Naive B cell (primary cell): ENCODE results near the gene PVR. TPM values are rescaled to one million over a fixed set of nuclear protein-coding genes. Genes with fewer than 3 reads are reported as not detected.
"Not testable (repeated sequence)": the region's sequence is repeated elsewhere in the genome, so short reads cannot be mapped to it uniquely, and the experiment has no call there.

Experiments used
- ATAC-seq, 2 donors: fragments of 150-1000 bp; cut with Tn5 transposase; 2 replicates each; pipeline ENCODE4 v1.10.0; 2021; ENCODE audit warnings: low read depth in 2 of 2, mild to moderate bottlenecking in 2 of 2, moderate library complexity in 2 of 2
- DNase-seq: peaks from one replicate; pipeline ENCODE4 v3.0.0; 2022
- H3K27ac Mint-ChIP-seq, 6 donors: one replicate each; pipeline ENCODE4 v1.8.0; 2020 to 2022; ENCODE audit warnings: mild to moderate bottlenecking in 6 of 6, mixed read lengths in 6 of 6, moderate library complexity in 5 of 6, inconsistent platforms in 2 of 6
- H3K27me3 Mint-ChIP-seq, 3 donors: one replicate each; pipeline ENCODE4 v1.8.0; 2021 to 2022; ENCODE audit warnings: mixed read lengths in 3 of 3, mild to moderate bottlenecking in 1 of 3
- H3K36me3 Mint-ChIP-seq, 2 donors: one replicate each; pipeline ENCODE4 v1.8.0; 2020 to 2022; ENCODE audit warnings: mixed read lengths in 2 of 2, inconsistent platforms in 1 of 2, mild to moderate bottlenecking in 1 of 2
- H3K4me1 Mint-ChIP-seq, 3 donors: one replicate each; pipeline ENCODE4 v1.8.0; 2020 to 2022; ENCODE audit warnings: mixed read lengths in 3 of 3, inconsistent platforms in 1 of 3, mild to moderate bottlenecking in 1 of 3, moderate library complexity in 1 of 3
- H3K4me3 Mint-ChIP-seq, 8 donors: one replicate each; pipeline ENCODE4 v1.8.0; 2020 to 2022; ENCODE audit warnings: mild to moderate bottlenecking in 8 of 8, mixed read lengths in 8 of 8, moderate library complexity in 8 of 8, inconsistent platforms in 2 of 8
- H3K9me3 Mint-ChIP-seq, 7 donors: one replicate each; pipeline ENCODE4 v1.8.0; 2020 to 2022; ENCODE audit warnings: mixed read lengths in 7 of 7, mild to moderate bottlenecking in 5 of 7, inconsistent platforms in 2 of 7, moderate library complexity in 1 of 7
- polyA plus RNA-seq, 6 donors: library from polyadenylated mRNA; unstranded; fragments of 300-500 nt; fragmentation: Illumina TruSeq; gene quantifications; one replicate each; pipeline ENCODE4 v1.2.3, GENCODE V29; 2021; ENCODE audit warnings: low read depth in 6 of 6

Gene PVR
- polyA plus RNA-seq, 6 donors from 2014 or later = not detected

DNA sequence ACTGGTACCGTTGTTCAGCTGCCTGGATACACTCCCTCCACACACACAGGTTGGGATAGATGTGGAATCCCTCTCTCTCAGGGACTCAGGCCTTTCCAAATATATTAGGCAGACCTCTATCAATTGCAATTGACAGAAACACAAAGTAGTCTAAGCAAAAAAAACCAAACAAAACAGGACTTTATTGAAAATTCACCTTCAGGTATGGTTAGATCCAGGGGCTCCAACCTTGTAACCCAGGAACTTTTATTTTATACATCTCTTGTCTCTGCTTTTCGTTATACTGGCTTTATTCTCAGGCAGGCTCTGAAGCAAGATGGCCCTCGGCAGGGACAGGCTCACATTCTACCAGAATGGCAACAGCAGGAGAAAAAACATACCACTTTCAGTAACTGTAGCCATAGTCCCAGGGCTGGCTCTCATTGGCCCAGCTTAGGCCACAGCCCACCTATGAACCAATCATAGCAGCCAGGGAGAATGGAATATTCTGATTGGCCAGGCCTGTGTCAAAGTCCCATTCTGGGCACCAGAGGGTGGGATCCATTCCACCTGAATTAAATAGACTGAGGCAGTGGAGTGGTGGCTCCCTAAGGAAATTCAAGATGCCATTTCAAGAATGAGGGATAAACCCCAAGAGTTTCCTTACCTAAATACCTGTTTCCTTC lies 14.5 kb downstream of the PVR start:
- H3K4me1 Mint-ChIP-seq = peaks cover 6 to 25% (median 25%) of the 10 kb centered on the region in 3 donors
- H3K9me3 Mint-ChIP-seq = no peaks in the 10 kb centered on the region
- H3K36me3 Mint-ChIP-seq = no peaks in the 10 kb centered on the region
- H3K27me3 Mint-ChIP-seq = peaks cover 0 to 9% (median 0%) of the 10 kb centered on the region in 3 donors
- ATAC-seq (no peak), DNase-seq (no peak)
- H3K27ac Mint-ChIP-seq = peak overlapping the region in 1 of 6 donors; percentile 59
- H3K4me3 Mint-ChIP-seq = no peak overlapping the region

GRCh38 chr19:44660081-44660480 lies 16.4 kb downstream of the PVR start:
- Mint-ChIP-seq H3K9me3 (no peaks in the 10 kb centered on the region), H3K4me3 (no peak overlapping the region), H3K4me1 (peaks cover 6 to 12% (median 10%) of the 10 kb centered on the region in 3 donors), H3K36me3 (no peaks in the 10 kb centered on the region), H3K27me3 (peaks cover 0 to 12% (median 0%) of the 10 kb centered on the region in 3 donors), H3K27ac (no peak overlapping the region)
- DNase-seq = no peak
- no peak for ATAC-seq

DNA sequence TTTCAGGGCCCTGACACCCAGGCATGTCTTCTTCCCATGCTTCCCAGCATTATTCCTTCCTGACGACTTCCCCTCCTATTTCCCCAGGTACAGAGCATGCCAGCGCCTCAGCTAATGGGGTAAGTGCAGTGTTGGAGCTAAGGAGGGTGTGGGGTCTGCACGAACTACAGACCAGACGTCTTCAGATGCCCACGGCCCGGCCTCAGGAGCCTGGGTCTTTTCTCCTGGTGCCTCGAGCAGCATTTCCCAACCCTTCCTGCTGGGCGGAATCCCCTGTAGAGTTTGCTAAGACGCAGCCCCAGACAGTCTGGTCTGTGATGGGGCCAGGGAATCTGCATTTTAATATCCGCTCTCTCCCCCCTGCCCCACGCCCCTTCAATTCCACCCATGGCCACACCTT lies 17.5 kb downstream of the PVR start:
- H3K36me3 Mint-ChIP-seq = no peaks in the 10 kb centered on the region

DNA sequence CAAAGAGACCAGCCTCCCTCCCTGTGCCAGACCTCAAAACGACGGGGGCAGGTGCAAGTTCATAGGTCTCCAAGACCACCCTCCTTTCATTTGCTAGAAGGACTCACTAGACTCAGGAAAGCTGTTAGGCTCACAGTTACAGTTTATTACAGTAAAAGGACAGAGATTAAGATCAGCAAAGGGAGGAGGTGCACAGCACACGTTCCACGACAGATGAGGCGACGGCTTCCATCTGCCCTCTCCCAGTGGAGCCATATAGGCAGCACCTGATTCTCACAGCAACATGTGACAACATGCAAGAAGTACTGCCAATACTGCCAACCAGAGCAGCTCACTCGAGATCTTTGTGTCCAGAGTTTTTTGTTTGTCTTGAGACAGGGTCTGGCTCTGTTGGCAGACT lies 18.2 kb downstream of the PVR start:
- DNase-seq = no peak
- H3K4me1 Mint-ChIP-seq = peaks cover 5 to 10% (median 9%) of the 10 kb centered on the region in 3 donors
- H3K4me3 Mint-ChIP-seq = no peak overlapping the region
- ATAC-seq = no peak
- no peaks in the 10 kb centered on the region for H3K9me3 Mint-ChIP-seq
- no peaks in the 10 kb centered on the region for H3K36me3 Mint-ChIP-seq
- peaks cover 0 to 12% (median 0%) of the 10 kb centered on the region in 3 donors for H3K27me3 Mint-ChIP-seq
- H3K27ac Mint-ChIP-seq = no peak overlapping the region

More for the DNA sequence above, 17.5 kb downstream of the PVR start:
- no peak overlapping the region for H3K27ac Mint-ChIP-seq
- DNase-seq (no peak), ATAC-seq (no peak)
- peaks cover 0 to 12% (median 0%) of the 10 kb centered on the region in 3 donors for H3K27me3 Mint-ChIP-seq
- H3K4me1 Mint-ChIP-seq = peaks cover 6 to 12% (median 10%) of the 10 kb centered on the region in 3 donors
- H3K4me3 Mint-ChIP-seq = no peak overlapping the region
- H3K9me3 Mint-ChIP-seq = no peaks in the 10 kb centered on the region

DNA sequence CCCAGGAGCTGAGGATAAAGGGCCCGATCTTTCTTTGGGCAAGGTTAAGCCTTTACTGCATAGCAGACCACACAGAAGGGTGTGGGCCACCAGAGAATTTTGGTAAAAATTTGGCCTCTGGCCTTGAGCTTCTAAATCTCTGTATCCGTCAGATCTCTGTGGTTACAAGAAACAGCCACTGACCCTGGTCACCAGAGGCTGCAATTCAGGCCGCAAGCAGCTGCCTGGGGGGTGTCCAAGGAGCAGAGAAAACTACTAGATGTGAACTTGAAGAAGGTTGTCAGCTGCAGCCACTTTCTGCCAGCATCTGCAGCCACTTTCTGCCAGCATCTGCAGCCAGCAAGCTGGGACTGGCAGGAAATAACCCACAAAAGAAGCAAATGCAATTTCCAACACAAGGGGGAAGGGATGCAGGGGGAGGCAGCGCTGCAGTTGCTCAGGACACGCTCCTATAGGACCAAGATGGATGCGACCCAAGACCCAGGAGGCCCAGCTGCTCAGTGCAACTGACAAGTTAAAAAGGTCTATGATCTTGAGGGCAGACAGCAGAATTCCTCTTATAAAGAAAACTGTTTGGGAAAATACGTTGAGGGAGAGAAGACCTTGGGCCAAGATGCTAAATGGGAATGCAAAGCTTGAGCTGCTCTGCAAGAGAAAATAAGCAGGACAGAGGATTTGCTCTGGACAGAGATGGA lies 19.1 kb downstream of the PVR start:
- H3K27ac Mint-ChIP-seq = no peak overlapping the region
- peaks cover 0 to 12% (median 0%) of the 10 kb centered on the region in 3 donors for H3K27me3 Mint-ChIP-seq
- no peaks in the 10 kb centered on the region for H3K36me3 Mint-ChIP-seq
- H3K4me1 Mint-ChIP-seq = peaks cover 0 to under 1% (median 0%) of the 10 kb centered on the region in 3 donors
- ATAC-seq (no peak), DNase-seq (no peak)
- no peak overlapping the region for H3K4me3 Mint-ChIP-seq
- H3K9me3 Mint-ChIP-seq = no peaks in the 10 kb centered on the region

DNA sequence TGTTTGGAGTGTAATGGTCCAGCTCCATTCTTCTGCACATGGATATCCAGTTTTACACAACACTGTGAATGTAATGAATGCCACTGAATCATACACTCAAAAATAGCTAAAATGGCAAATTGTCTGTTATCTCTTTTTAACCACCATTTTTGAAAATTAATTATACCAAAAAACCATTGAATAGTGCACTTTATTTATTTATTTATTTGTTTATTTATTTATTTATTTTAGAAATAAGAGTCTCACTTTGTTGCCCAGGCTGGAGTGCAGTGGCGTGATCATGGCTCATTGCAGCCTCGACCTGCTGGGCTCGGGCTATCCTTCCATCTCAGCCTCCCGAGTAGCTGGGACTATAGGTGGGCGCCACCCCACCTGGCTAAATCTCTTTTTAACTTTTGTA lies 20.3 kb downstream of the PVR start:
- DNase-seq = no peak
- no peak for ATAC-seq

DNA sequence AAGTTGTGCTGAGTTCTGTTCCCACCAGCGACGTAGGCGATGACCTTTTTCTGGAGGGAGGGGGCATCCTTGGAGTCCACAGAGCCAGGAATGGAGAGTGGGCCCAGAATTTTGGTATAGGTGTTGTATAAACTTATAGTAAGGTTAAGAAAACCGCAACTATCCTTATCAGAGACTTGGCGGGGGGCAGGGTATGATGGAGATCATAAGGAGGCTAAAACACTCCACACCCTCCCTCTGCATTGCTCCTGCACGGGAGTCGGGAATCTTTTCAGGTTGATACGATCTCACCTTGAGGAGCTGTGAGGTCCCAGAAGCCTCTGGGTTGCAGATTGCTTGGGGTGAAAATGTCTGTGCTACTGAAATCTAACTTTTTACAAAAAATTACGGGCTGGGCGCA lies 21.3 kb downstream of the PVR start:
- Mint-ChIP-seq H3K4me3 (no peak overlapping the region), H3K27ac (no peak overlapping the region), H3K27me3 (peaks cover 0 to 7% (median 5%) of the 10 kb centered on the region in 3 donors), H3K9me3 (no peaks in the 10 kb centered on the region), H3K36me3 (no peaks in the 10 kb centered on the region), H3K4me1 (no peaks in the 10 kb centered on the region)
- no peak for ATAC-seq
- no peak for DNase-seq

More for the DNA sequence above, 20.3 kb downstream of the PVR start:
- Mint-ChIP-seq H3K4me1 (no peaks in the 10 kb centered on the region), H3K36me3 (no peaks in the 10 kb centered on the region), H3K27me3 (peaks cover 0 to 12% (median 0%) of the 10 kb centered on the region in 3 donors), H3K27ac (no peak overlapping the region), H3K4me3 (no peak overlapping the region), H3K9me3 (no peaks in the 10 kb centered on the region)

- DNase-seq (no peak), ATAC-seq (no peak)
- H3K4me1 Mint-ChIP-seq = no peaks in the 10 kb centered on the region
- no peak overlapping the region for H3K4me3 Mint-ChIP-seq
- H3K9me3 Mint-ChIP-seq = peaks cover 0 to 2% (median 0%) of the 10 kb centered on the region in 7 donors
- peaks cover 0 to 7% (median 5%) of the 10 kb centered on the region in 3 donors for H3K27me3 Mint-ChIP-seq
- H3K27ac Mint-ChIP-seq = no peak overlapping the region
- no peaks in the 10 kb centered on the region for H3K36me3 Mint-ChIP-seq
These were observed 23.3 kb downstream of the PVR start for GRCh38 chr19:44666852-44667556.

GRCh38 chr19:44668985-44669764 lies 25.5 kb downstream of the PVR start:
- no peak overlapping the region for H3K4me3 Mint-ChIP-seq
- no peaks in the 10 kb centered on the region for H3K4me1 Mint-ChIP-seq
- peaks cover 5 to 8% (median 6%) of the 10 kb centered on the region in 3 donors for H3K27me3 Mint-ChIP-seq
- DNase-seq (no peak), ATAC-seq (no peak)
- H3K9me3 Mint-ChIP-seq = peaks cover 0 to 4% (median 0%) of the 10 kb centered on the region in 7 donors
- H3K27ac Mint-ChIP-seq = peak overlapping the region in 2 of 6 donors; percentile 0 to 88
- no peaks in the 10 kb centered on the region for H3K36me3 Mint-ChIP-seq

GRCh38 chr19:44670027-44670426 lies 26.3 kb downstream of the PVR start:
- not testable (repeated sequence) for H3K4me1 Mint-ChIP-seq, H3K9me3 Mint-ChIP-seq, ATAC-seq, H3K27ac Mint-ChIP-seq, DNase-seq, H3K4me3 Mint-ChIP-seq, H3K36me3 Mint-ChIP-seq
- peaks cover 5 to 14% (median 6%) of the 10 kb centered on the region in 3 donors for H3K27me3 Mint-ChIP-seq

DNA sequence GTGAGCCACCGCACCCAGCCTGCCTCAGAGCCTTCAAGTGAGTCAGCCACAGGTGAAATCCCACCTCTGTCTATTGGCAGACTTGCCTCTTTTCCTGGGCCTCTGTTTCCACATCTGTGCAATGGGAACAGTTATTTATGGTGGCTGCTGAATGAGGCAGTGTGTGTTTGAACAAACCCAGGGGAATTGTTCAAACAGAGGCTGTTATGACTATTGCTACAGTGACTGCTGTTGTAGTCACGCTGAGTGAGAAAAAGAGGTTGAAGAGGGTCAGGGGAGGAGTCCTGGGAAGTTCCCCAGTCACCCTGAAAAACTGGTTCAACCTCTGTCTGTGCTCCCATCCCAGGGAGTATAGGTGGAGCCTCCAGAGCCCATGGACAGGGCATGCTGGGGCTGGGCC lies 27.7 kb downstream of the PVR start, which contains the start of gene CEACAM19:
Gene CEACAM19 (plus strand): TSS at position 83 of the 400 bp plus-strand sequence. CDS start 450 bp downstream, outside the sequence.
- DNase-seq = no peak
- ATAC-seq = no peak
- no peak within 1 kb of the TSS for H3K4me3 Mint-ChIP-seq
- H3K4me1 Mint-ChIP-seq = no peaks in the 10 kb centered on the region
- peaks cover 5 to 28% (median 6%) of the 10 kb centered on the region in 3 donors for H3K27me3 Mint-ChIP-seq
- H3K36me3 Mint-ChIP-seq = no peaks in the 10 kb centered on the region
- H3K9me3 Mint-ChIP-seq = peaks cover 0 to 4% (median 0%) of the 10 kb centered on the region in 7 donors
- H3K27ac Mint-ChIP-seq = no peak within 1 kb of the TSS

GRCh38 chr19:44672226-44672625 lies 28.5 kb downstream of the PVR start:
- no peak for ATAC-seq
- Mint-ChIP-seq H3K36me3 (no peaks in the 10 kb centered on the region), H3K27ac (no peak overlapping the region), H3K4me3 (no peak overlapping the region), H3K9me3 (peaks cover 0 to 5% (median 0%) of the 10 kb centered on the region in 7 donors), H3K4me1 (no peaks in the 10 kb centered on the region), H3K27me3 (peaks cover 6 to 28% (median 10%) of the 10 kb centered on the region in 3 donors)
- DNase-seq = no peak

DNA sequence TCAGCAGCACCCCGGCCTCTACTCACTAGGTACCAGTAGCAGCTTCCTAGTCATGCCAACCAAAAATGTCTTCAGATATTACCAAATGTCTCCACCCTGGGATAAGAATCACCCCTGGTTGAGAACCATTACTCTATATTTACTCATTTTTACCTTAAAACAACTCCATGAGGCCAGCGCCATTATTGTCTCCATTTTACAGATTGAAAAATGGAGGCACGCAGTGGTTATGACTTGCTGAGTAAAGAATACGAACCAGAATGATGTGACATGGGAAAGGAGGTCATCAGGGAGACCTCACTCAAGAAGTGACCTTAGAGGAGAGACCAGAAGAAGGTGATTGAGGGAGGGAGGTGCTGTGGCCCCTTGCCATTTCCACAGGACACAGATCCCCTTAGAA lies 29.8 kb downstream of the PVR start:
- ATAC-seq (no peak), DNase-seq (no peak)
- Mint-ChIP-seq H3K36me3 (no peaks in the 10 kb centered on the region), H3K27ac (no peak overlapping the region), H3K27me3 (peaks cover 8 to 28% (median 11%) of the 10 kb centered on the region in 3 donors), H3K4me1 (no peaks in the 10 kb centered on the region), H3K4me3 (no peak overlapping the region), H3K9me3 (peaks cover 0 to 5% (median 0%) of the 10 kb centered on the region in 7 donors)
